ENCODE measurements around the gene COL6A5.
"Not testable (repeated sequence)": the region's sequence is repeated elsewhere in the genome, so short reads cannot be mapped to it uniquely, and the experiment has no call there.

Gene COL6A5

GRCh38 chr3:130384476-130385025 lies 39.1 kb downstream of the COL6A5 start:
- DNase-seq, result no peak

GRCh38 chr3:130386604-130387263 lies 41.3 kb downstream of the COL6A5 start:
- DNase-seq, result no peak

- DNase-seq, result no peak
These were observed 44.4 kb downstream of the COL6A5 start for GRCh38 chr3:130389743-130390478.

GRCh38 chr3:130392266-130392665 lies 46.8 kb downstream of the COL6A5 start:
- DNase-seq, result no peak

- no peak for DNase-seq
These were observed 48.1 kb downstream of the COL6A5 start for GRCh38 chr3:130393594-130393993.

GRCh38 chr3:130395331-130395730 lies 49.9 kb downstream of the COL6A5 start:
- no peak for DNase-seq

GRCh38 chr3:130395916-130396315 lies 50.4 kb downstream of the COL6A5 start:
- no peak for DNase-seq

- no peak for DNase-seq
These were observed 58.9 kb downstream of the COL6A5 start for GRCh38 chr3:130404401-130404800.

- no peak for DNase-seq
These were observed 60.5 kb downstream of the COL6A5 start for GRCh38 chr3:130405956-130406355.

- DNase-seq, result not testable (repeated sequence)
These were observed 62.8 kb downstream of the COL6A5 start for GRCh38 chr3:130408253-130408652.

GRCh38 chr3:130411320-130411719 lies 65.8 kb downstream of the COL6A5 start:
- no peak for DNase-seq

GRCh38 chr3:130412991-130413560 lies 67.6 kb downstream of the COL6A5 start:
- no peak for DNase-seq

GRCh38 chr3:130414457-130414856 lies 69.0 kb downstream of the COL6A5 start:
- no peak for DNase-seq

- DNase-seq, result no peak
These were observed 75.0 kb downstream of the COL6A5 start for GRCh38 chr3:130420466-130420865.

- no peak for DNase-seq
These were observed 77.6 kb downstream of the COL6A5 start for GRCh38 chr3:130423064-130423463.

- no peak for DNase-seq
These were observed 79.4 kb downstream of the COL6A5 start for GRCh38 chr3:130424837-130425236.

- no peak for DNase-seq
These were observed 80.0 kb downstream of the COL6A5 start for GRCh38 chr3:130425484-130425883.

- DNase-seq, result no peak
These were observed 80.7 kb downstream of the COL6A5 start for GRCh38 chr3:130426206-130426605.

GRCh38 chr3:130428871-130429712 lies 83.6 kb downstream of the COL6A5 start:
- DNase-seq, result no peak

GRCh38 chr3:130429713-130430023 lies 84.2 kb downstream of the COL6A5 start:
- DNase-seq, result no peak

- DNase-seq, result no peak
These were observed 84.8 kb downstream of the COL6A5 start for GRCh38 chr3:130430266-130430665.

GRCh38 chr3:130432086-130432485 lies 86.6 kb downstream of the COL6A5 start:
- not testable (repeated sequence) for DNase-seq

- no peak for DNase-seq
These were observed 87.8 kb downstream of the COL6A5 start for GRCh38 chr3:130433306-130433705.

Data from T-helper 2 cell (primary cell).